H9 (cell line): ENCODE data around the gene ZNF44. TPM values are rescaled to one million over a fixed set of nuclear protein-coding genes. Genes with fewer than 3 reads are reported as not detected.

Source experiments
- DNase-seq: peaks from one replicate; pipeline ENCODE4 v3.0.0-alpha.2; 2017
- H2AFZ ChIP-seq: one replicate; pipeline ENCODE4 v1.6.1; 2013; ENCODE audit warnings: mild to moderate bottlenecking, low read length, control low read depth, moderate library complexity
- H2AK5ac ChIP-seq: 2 replicates; pipeline ENCODE4 v1.6.1; 2013; ENCODE audit warnings: low read length, control low read depth, mixed read lengths; ENCODE audit not compliant: insufficient read length
- H2BK120ac ChIP-seq: one replicate; pipeline ENCODE4 v1.6.1; 2013; ENCODE audit warnings: low read depth, mild to moderate bottlenecking, low read length, control low read depth, inconsistent platforms; ENCODE audit not compliant: poor library complexity, severe bottlenecking
- H2BK12ac ChIP-seq: 2 replicates; pipeline ENCODE4 v1.6.1; 2013; ENCODE audit warnings: low read length, control low read depth, mixed read lengths, low read depth; ENCODE audit not compliant: insufficient read length
- H2BK15ac ChIP-seq: 2 replicates; pipeline ENCODE4 v1.6.1; 2013; ENCODE audit warnings: low read depth, low read length, control low read depth
- H2BK20ac ChIP-seq: one replicate; pipeline ENCODE4 v1.6.1; 2013; ENCODE audit warnings: low read depth, mild to moderate bottlenecking, low read length, control low read depth, inconsistent platforms; ENCODE audit not compliant: poor library complexity, severe bottlenecking
- H2BK5ac ChIP-seq: 2 replicates; pipeline ENCODE4 v1.6.1; 2013; ENCODE audit warnings: low read length, control low read depth, mixed read lengths; ENCODE audit not compliant: insufficient read length
- H3K14ac ChIP-seq: 2 replicates; pipeline ENCODE4 v1.6.1; 2013; ENCODE audit warnings: low read length, control low read depth; ENCODE audit not compliant: insufficient read depth
- H3K18ac ChIP-seq: 2 replicates; pipeline ENCODE4 v1.6.1; 2013; ENCODE audit warnings: low read depth, mild to moderate bottlenecking, mixed read lengths, low read length, control low read depth; ENCODE audit not compliant: insufficient read length
- H3K23ac ChIP-seq: 2 replicates; pipeline ENCODE4 v1.6.1; 2013; ENCODE audit warnings: low read length, control low read depth, mixed read lengths, low read depth; ENCODE audit not compliant: insufficient read length
- H3K23me2 ChIP-seq: 2 replicates; pipeline ENCODE4 v1.6.1; 2013; ENCODE audit warnings: low read depth, mild to moderate bottlenecking, mixed read lengths, low read length, control low read depth; ENCODE audit not compliant: insufficient read length, poor library complexity, severe bottlenecking
- H3K27ac ChIP-seq: 2 replicates; pipeline ENCODE4 v1.5.1; 2013; ENCODE audit warnings: low read length, control low read depth, mixed read lengths, low read depth; ENCODE audit not compliant: insufficient read length
- H3K27me3 ChIP-seq: 2 replicates; pipeline ENCODE4 v1.6.1; 2013; ENCODE audit warnings: low read length, control low read depth, inconsistent platforms; ENCODE audit not compliant: insufficient read depth
- H3K4ac ChIP-seq: 2 replicates; pipeline ENCODE4 v1.6.1; 2013; ENCODE audit warnings: low read depth, mild to moderate bottlenecking, control low read depth, inconsistent platforms, low read length, moderate library complexity
- H3K4me1 ChIP-seq: 2 replicates; pipeline ENCODE4 v1.6.1; 2013; ENCODE audit warnings: low read length, control low read depth, inconsistent platforms; ENCODE audit not compliant: insufficient read depth
- H3K4me2 ChIP-seq: 2 replicates; pipeline ENCODE4 v1.6.1; 2013; ENCODE audit warnings: low read length, control low read depth, mixed read lengths; ENCODE audit not compliant: insufficient read length, insufficient read depth
- H3K56ac ChIP-seq: 2 replicates; pipeline ENCODE4 v1.6.1; 2013; ENCODE audit warnings: low read depth, mild to moderate bottlenecking, mixed read lengths, low read length, control low read depth; ENCODE audit not compliant: insufficient read length
- H3K79me1 ChIP-seq: 2 replicates; pipeline ENCODE4 v1.6.1; 2013; ENCODE audit warnings: low read depth, mild to moderate bottlenecking, moderate library complexity, low read length, control low read depth, inconsistent platforms; ENCODE audit not compliant: insufficient read depth, poor library complexity, severe bottlenecking
- H3K79me2 ChIP-seq: 2 replicates; pipeline ENCODE4 v1.6.1; 2013; ENCODE audit warnings: low read length, control low read depth, inconsistent platforms; ENCODE audit not compliant: insufficient read depth
- H3K9ac ChIP-seq: 2 replicates; pipeline ENCODE4 v1.6.1; 2013; ENCODE audit warnings: low read length, control low read depth, mixed read lengths; ENCODE audit not compliant: insufficient read length; ENCODE audit errors: extremely low read depth
- H3K9me3 ChIP-seq: one replicate; pipeline ENCODE4 v1.6.1; 2013; ENCODE audit warnings: low read depth, low read length, inconsistent platforms; ENCODE audit not compliant: control insufficient read depth
- H3T11ph ChIP-seq: one replicate; pipeline ENCODE4 v1.6.1; 2013; ENCODE audit warnings: mild to moderate bottlenecking, low read length, control low read depth, inconsistent platforms
- H4K20me1 ChIP-seq: one replicate; pipeline ENCODE4 v1.6.1; 2013; ENCODE audit not compliant: control insufficient read depth, insufficient read length, insufficient read depth
- H4K5ac ChIP-seq: 2 replicates; pipeline ENCODE4 v1.6.1; 2013; ENCODE audit warnings: low read depth, mild to moderate bottlenecking, mixed read lengths, low read length, control low read depth; ENCODE audit not compliant: insufficient read length
- H4K8ac ChIP-seq: replicated peaks from 2 replicates; pipeline ENCODE4 v1.6.1; 2013; ENCODE audit warnings: low read length, control low read depth, mixed read lengths, low read depth; ENCODE audit not compliant: insufficient read length
- H4K91ac ChIP-seq: 2 replicates; pipeline ENCODE4 v1.6.1; 2013; ENCODE audit warnings: low read depth, mild to moderate bottlenecking, moderate library complexity, mixed read lengths, low read length, control low read depth; ENCODE audit not compliant: insufficient read length
- H3K27ac Mint-ChIP-seq, 3 experiments: 2 replicates in 2 of 3; 3 replicates in 1 of 3; pipeline ENCODE4 v1.8.0; 2020 to 2021; ENCODE audit warnings: mixed read lengths in 3 of 3, mild to moderate bottlenecking in 1 of 3, moderate library complexity in 1 of 3
- H3K27me3 Mint-ChIP-seq: 2 replicates; pipeline ENCODE4 v1.8.0; 2021; ENCODE audit warnings: low read depth, mild to moderate bottlenecking, moderate library complexity, mixed read lengths
- H3K36me3 Mint-ChIP-seq, 3 experiments: 2 replicates in 2 of 3; 3 replicates in 1 of 3; pipeline ENCODE4 v1.8.0; 2020 to 2021; ENCODE audit warnings: low read depth in 3 of 3, mixed read lengths in 3 of 3; ENCODE audit not compliant: insufficient read depth in 1 of 3
- H3K4me1 Mint-ChIP-seq, 2 experiments: 2 replicates each; pipeline ENCODE4 v1.8.0; 2020; ENCODE audit warnings: mixed read lengths in 2 of 2
- H3K4me3 Mint-ChIP-seq, 2 experiments: 2 replicates in 1 of 2; 3 replicates in 1 of 2; pipeline ENCODE4 v1.8.0; 2020 to 2021; ENCODE audit warnings: mild to moderate bottlenecking in 2 of 2, mixed read lengths in 2 of 2, moderate library complexity in 1 of 2
- H3K9me3 Mint-ChIP-seq, 2 experiments: 2 replicates in 1 of 2; 3 replicates in 1 of 2; pipeline ENCODE4 v1.8.0; 2020; ENCODE audit warnings: mild to moderate bottlenecking in 2 of 2, mixed read lengths in 2 of 2, moderate library complexity in 1 of 2
- CTCF ChIP-seq: fragments of 200-600 bp; sonication (generic); conservative IDR thresholded peaks from 3 replicates; pipeline ENCODE4 v1.8.0; 2021; ENCODE audit warnings: antibody characterized with exemption, mild to moderate bottlenecking
- WGBS: extraction: QIAGEN DNeasy Blood & Tissue Kit; methylation state at CpG from one replicate; pipeline ENCODE4 v1.1.7; 2013; ENCODE audit warnings: missing lambda C conversion rate, low lambda C conversion rate, mixed read lengths; ENCODE audit not compliant: insufficient read length; ENCODE audit errors: extremely low coverage; 5-methylcytosine and 5-hydroxymethylcytosine counted together
- total RNA-seq: library from RNA; stranded (reverse); gene quantifications from 2 replicates; pipeline ENCODE4 v1.2.1, GENCODE V29; 2021

The ZNF44 gene
- total RNA-seq, 1 experiment from 2014 or later, result 6.9 TPM

- peaks cover 14 to 36% (median 25%) of the 10 kb centered on the region in 3 experiments for H3K36me3 Mint-ChIP-seq
- H3K56ac ChIP-seq, result no peak overlapping the region
- no peaks in the 10 kb centered on the region for H3K27me3 Mint-ChIP-seq
- no peaks in the 10 kb centered on the region for H3K79me1 ChIP-seq
- WGBS, result no CpG with 5 or more reads among the region's 14 CpGs
- H3K9me3 Mint-ChIP-seq, result peaks cover 38 to 46% of the 10 kb centered on the region in 2 experiments
- no peak overlapping the region for H2BK20ac ChIP-seq
- TF ChIP-seq CTCF, result no peak
- no peak overlapping the region for H4K8ac ChIP-seq
- H3K27ac ChIP-seq, result no peak overlapping the region
- H2BK5ac ChIP-seq, result no peak overlapping the region
- no peak overlapping the region for H3K4me3 Mint-ChIP-seq
- no peak overlapping the region for H4K91ac ChIP-seq
- H3K4ac ChIP-seq, result no peak overlapping the region
- no peaks in the 10 kb centered on the region for H3K9me3 ChIP-seq
- no peak overlapping the region for H3T11ph ChIP-seq
- no peak overlapping the region for H2AFZ ChIP-seq
- DNase-seq, result no peak
- H4K5ac ChIP-seq, result no peak overlapping the region
- H2AK5ac ChIP-seq, result no peak overlapping the region
- H4K20me1 ChIP-seq, result no peaks in the 10 kb centered on the region
- H2BK120ac ChIP-seq, result no peak overlapping the region
- H2BK15ac ChIP-seq, result no peak overlapping the region
- no peak overlapping the region for H3K23ac ChIP-seq
- H3K4me1 ChIP-seq, result no peaks in the 10 kb centered on the region
- H2BK12ac ChIP-seq, result no peak overlapping the region
- no peaks in the 10 kb centered on the region for H3K23me2 ChIP-seq
- no peaks in the 10 kb centered on the region for H3K4me1 Mint-ChIP-seq
- no peak overlapping the region for H3K27ac Mint-ChIP-seq
- H3K9ac ChIP-seq, result no peak overlapping the region
- H3K4me2 ChIP-seq, result no peak overlapping the region
- H3K27me3 ChIP-seq, result no peaks in the 10 kb centered on the region
- H3K14ac ChIP-seq, result no peak overlapping the region; the same call in 1 of the 2 replicates
- H3K18ac ChIP-seq, result no peak overlapping the region
- no peaks in the 10 kb centered on the region; the same call in 1 of the 2 replicates for H3K79me2 ChIP-seq
These were observed 10.5 kb downstream of the ZNF44 start for GRCh38 chr19:12284226-12284625.
